Fibroblast of the aortic adventitia (primary cell): ENCODE measurements around the gene ST6GALNAC1. TPM values are rescaled to one million over a fixed set of nuclear protein-coding genes. Genes with fewer than 3 reads are reported as not detected.

ENCODE experiments used
- DNase-seq: peaks from one replicate; pipeline ENCODE4 v3.0.0-alpha.2; 2010; ENCODE audit warnings: low read depth
- H3K4me3 ChIP-seq: 2 replicates; pipeline ENCODE4 v1.5.1; 2011; ENCODE audit warnings: low read depth, mild to moderate bottlenecking, control low read depth, low read length, moderate library complexity
- CTCF ChIP-seq: IDR thresholded peaks from 2 replicates; pipeline ENCODE4 v1.5.1; 2011; ENCODE audit warnings: mild to moderate bottlenecking, low read length, control low read depth, inconsistent platforms; ENCODE audit not compliant: insufficient read depth
- total RNA-seq: library from RNA; depleted of rRNA; stranded (reverse); fragments of >200 nt; gene quantifications from 2 replicates; pipeline ENCODE4 v1.2.3, GENCODE V29; 2012; ENCODE audit warnings: low replicate concordance

The ST6GALNAC1 gene
- total RNA-seq, 1 donor = not detected

- no peak overlapping the region for H3K4me3 ChIP-seq
- TF ChIP-seq CTCF = no peak
- no peak for DNase-seq
Observed at GRCh38 chr17:76686538-76687297, 43.2 kb upstream of the ST6GALNAC1 start.

- no peak for TF ChIP-seq CTCF
- H3K4me3 ChIP-seq = no peak overlapping the region
- no peak for DNase-seq
Observed at GRCh38 chr17:76685846-76686245, 42.3 kb upstream of the ST6GALNAC1 start.

GRCh38 chr17:76685366-76685765, 41.8 kb upstream of the ST6GALNAC1 start:
- no peak for DNase-seq
- H3K4me3 ChIP-seq = no peak overlapping the region
- TF ChIP-seq CTCF = no peak

- DNase-seq = no peak
- no peak overlapping the region for H3K4me3 ChIP-seq
- TF ChIP-seq CTCF = no peak
Observed at GRCh38 chr17:76684756-76685155, 41.2 kb upstream of the ST6GALNAC1 start.

- no peak for TF ChIP-seq CTCF
- DNase-seq = no peak
- no peak overlapping the region for H3K4me3 ChIP-seq
Observed at GRCh38 chr17:76683921-76684745, 40.6 kb upstream of the ST6GALNAC1 start.

GRCh38 chr17:76683011-76683755, 39.6 kb upstream of the ST6GALNAC1 start:
- peak; percentile 17 for TF ChIP-seq CTCF
- no peak overlapping the region for H3K4me3 ChIP-seq
- DNase-seq = no peak
